H1 (cell line): Measurements from ENCODE around the gene CCT3. TPM values are rescaled to one million over a fixed set of nuclear protein-coding genes. Genes with fewer than 3 reads are reported as not detected.

Experiments used
- RAD21 ChIP-seq, 2 experiments: IDR thresholded peaks in 1 of 2; conservative IDR thresholded peaks in 1 of 2; 2 replicates each; pipeline ENCODE4 v1.6.1; 2011; ENCODE audit warnings: low read depth in 2 of 2, low read length in 2 of 2, improper control_type of control experiment in 1 of 2, inconsistent platforms in 1 of 2, mild to moderate bottlenecking in 1 of 2, moderate library complexity in 1 of 2
- polyA plus RNA-seq, 7 experiments: library from polyadenylated mRNA; depleted of rRNA in 3 of 7; stranded (reverse) in 5 of 7; unstranded in 2 of 7; fragments of >200 nt in 5 of 7; fragments of 200-250 nt in 2 of 7; gene quantifications; 1 replicate in 5 of 7; 2 replicates in 1 of 7; 4 replicates in 1 of 7; pipeline versions ENCODE4 v1.2.1 to v1.2.3, GENCODE V29; 2011 to 2013; ENCODE audit warnings: missing spikeins in 2 of 7, mixed read lengths in 2 of 7
- total RNA-seq: library from RNA; stranded (reverse); fragmentation: NEBNext Ultra II Directional; extraction: Animal tissue kit (Norgen Biotek cat#: 25700); gene quantifications from 2 replicates; pipeline ENCODE4 v1.2.1, GENCODE V29; 2021

CCT3 gene
- total and polyA plus RNA-seq, 2 of the 8 experiments (the other 6 are each of a cell fraction or from before 2014, with no cell fraction given) = 431 to 480 TPM

DNA sequence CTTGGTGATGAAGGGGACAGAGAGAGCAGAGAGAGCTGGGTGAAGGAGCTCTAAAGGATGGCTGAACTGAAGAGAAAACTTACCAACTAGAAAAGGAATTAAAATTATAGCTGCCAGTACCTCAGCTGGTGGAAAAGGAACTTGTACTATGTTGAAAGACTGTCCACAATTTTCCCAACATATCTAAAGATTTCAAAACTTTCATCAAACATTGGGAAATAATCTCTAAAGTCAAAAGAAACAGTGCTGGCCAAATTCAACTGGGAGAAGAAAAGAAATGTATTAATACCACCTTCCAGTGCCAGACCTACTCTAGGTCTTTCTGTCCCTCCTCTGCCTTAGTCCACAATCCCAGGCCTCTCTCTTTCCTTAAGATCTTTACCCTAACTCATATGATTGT lies 61.6 kb downstream of the CCT3 start (continued):
- no peak for TF ChIP-seq RAD21 (IDR thresholded peaks at IDR 0.05 in 1 of 2, conservative IDR thresholded peaks at IDR 0.05 in 1 of 2; ENCODE audit: low read depth in 2 of 2, low read length in 2 of 2)
